Measurements from ENCODE around the gene EAF1.
"Not testable (repeated sequence)": the region's sequence is repeated elsewhere in the genome, so short reads cannot be mapped to it uniquely, and the experiment has no call there.

Gene EAF1

GRCh38 chr3:15451216-15452113, 24.1 kb downstream of the EAF1 start:
- H3K4me1 Mint-ChIP-seq = no peaks in the 10 kb centered on the region
- H3K9me3 Mint-ChIP-seq = no peaks in the 10 kb centered on the region
- H3K27ac Mint-ChIP-seq = no peak overlapping the region
- DNase-seq = no peak
- H3K27me3 Mint-ChIP-seq = no peaks in the 10 kb centered on the region
- peaks cover 10 to 29% of the 10 kb centered on the region in 2 donors for H3K36me3 Mint-ChIP-seq
- no peak overlapping the region for H3K4me3 Mint-ChIP-seq
- ATAC-seq (replicated peaks) = no peak

GRCh38 chr3:15452156-15452555, 24.8 kb downstream of the EAF1 start:
- peaks cover 11 to 26% of the 10 kb centered on the region in 2 donors for H3K36me3 Mint-ChIP-seq
- H3K9me3 Mint-ChIP-seq = no peaks in the 10 kb centered on the region
- no peak overlapping the region for H3K27ac Mint-ChIP-seq
- DNase-seq = no peak
- H3K4me3 Mint-ChIP-seq = no peak overlapping the region
- no peaks in the 10 kb centered on the region for H3K4me1 Mint-ChIP-seq
- no peak for ATAC-seq (replicated peaks)
- no peaks in the 10 kb centered on the region for H3K27me3 Mint-ChIP-seq

GRCh38 chr3:15452961-15453360, 25.6 kb downstream of the EAF1 start:
- no peak overlapping the region for H3K27ac Mint-ChIP-seq
- ATAC-seq (replicated peaks) = no peak
- no peak for DNase-seq
- peaks cover 12 to 26% of the 10 kb centered on the region in 2 donors for H3K36me3 Mint-ChIP-seq
- no peak overlapping the region for H3K4me3 Mint-ChIP-seq
- H3K4me1 Mint-ChIP-seq = no peaks in the 10 kb centered on the region
- no peaks in the 10 kb centered on the region for H3K27me3 Mint-ChIP-seq
- no peaks in the 10 kb centered on the region for H3K9me3 Mint-ChIP-seq

- Mint-ChIP-seq H3K4me1 (no peaks in the 10 kb centered on the region), H3K9me3 (no peaks in the 10 kb centered on the region), H3K27me3 (no peaks in the 10 kb centered on the region), H3K27ac (no peak overlapping the region), H3K36me3 (peaks cover 16 to 30% of the 10 kb centered on the region in 2 donors), H3K4me3 (no peak overlapping the region)
- DNase-seq (no peak), ATAC-seq (replicated peaks) (no peak)
Observed at GRCh38 chr3:15453501-15453900, 26.1 kb downstream of the EAF1 start.

- Mint-ChIP-seq H3K9me3 (no peaks in the 10 kb centered on the region), H3K4me1 (no peaks in the 10 kb centered on the region), H3K36me3 (peaks cover 16 to 27% of the 10 kb centered on the region in 2 donors), H3K4me3 (no peak overlapping the region), H3K27me3 (no peaks in the 10 kb centered on the region), H3K27ac (no peak overlapping the region)
- DNase-seq (no peak), ATAC-seq (replicated peaks) (peak in 1 of 2 donors; percentile 43)
Observed at GRCh38 chr3:15453991-15454625, 26.7 kb downstream of the EAF1 start.

- peaks cover 16 to 21% of the 10 kb centered on the region in 2 donors for H3K36me3 Mint-ChIP-seq
- no peak overlapping the region for H3K27ac Mint-ChIP-seq
- H3K4me3 Mint-ChIP-seq = no peak overlapping the region
- no peak for DNase-seq
- ATAC-seq (replicated peaks) = no peak
- no peaks in the 10 kb centered on the region for H3K27me3 Mint-ChIP-seq
- no peaks in the 10 kb centered on the region for H3K4me1 Mint-ChIP-seq
- H3K9me3 Mint-ChIP-seq = no peaks in the 10 kb centered on the region
Observed at GRCh38 chr3:15454965-15455364, 27.6 kb downstream of the EAF1 start.

GRCh38 chr3:15455756-15456155, 28.4 kb downstream of the EAF1 start:
- DNase-seq (no peak), ATAC-seq (replicated peaks) (no peak)
- Mint-ChIP-seq H3K4me1 (no peaks in the 10 kb centered on the region), H3K36me3 (peaks cover 13 to 15% of the 10 kb centered on the region in 2 donors), H3K4me3 (no peak overlapping the region), H3K27me3 (no peaks in the 10 kb centered on the region), H3K27ac (no peak overlapping the region), H3K9me3 (no peaks in the 10 kb centered on the region)

- no peaks in the 10 kb centered on the region for H3K27me3 Mint-ChIP-seq
- H3K4me3 Mint-ChIP-seq = no peak overlapping the region
- peaks cover 0 to 2% of the 10 kb centered on the region in 2 donors for H3K4me1 Mint-ChIP-seq
- H3K9me3 Mint-ChIP-seq = no peaks in the 10 kb centered on the region
- no peak for ATAC-seq (replicated peaks)
- H3K27ac Mint-ChIP-seq = no peak overlapping the region
- DNase-seq = no peak
- peaks cover 8 to 10% of the 10 kb centered on the region in 2 donors for H3K36me3 Mint-ChIP-seq
Observed at GRCh38 chr3:15456321-15456720, 28.9 kb downstream of the EAF1 start.

GRCh38 chr3:15456915-15457314, 29.5 kb downstream of the EAF1 start:
- not testable (repeated sequence) for ATAC-seq (replicated peaks); H3K36me3 Mint-ChIP-seq; H3K27ac Mint-ChIP-seq; H3K4me1 Mint-ChIP-seq; H3K9me3 Mint-ChIP-seq; H3K27me3 Mint-ChIP-seq; DNase-seq; H3K4me3 Mint-ChIP-seq

- no peak overlapping the region for H3K4me3 Mint-ChIP-seq
Observed at GRCh38 chr3:15458212-15458780, 30.9 kb downstream of the EAF1 start.

GRCh38 chr3:15460891-15461531, 33.6 kb downstream of the EAF1 start:
- H3K36me3 Mint-ChIP-seq = peaks cover 14 to 27% of the 10 kb centered on the region in 2 donors

More at GRCh38 chr3:15458212-15458780, 30.9 kb downstream of the EAF1 start:
- DNase-seq (no peak), ATAC-seq (replicated peaks) (no peak)
- Mint-ChIP-seq H3K9me3 (no peaks in the 10 kb centered on the region), H3K36me3 (peaks cover 13 to 14% of the 10 kb centered on the region in 2 donors), H3K27ac (no peak overlapping the region), H3K4me1 (peaks cover 0 to 13% of the 10 kb centered on the region in 2 donors), H3K27me3 (peaks cover 0 to 7% of the 10 kb centered on the region in 2 donors)

GRCh38 chr3:15462451-15462850, 35.1 kb downstream of the EAF1 start:
- peak overlapping the region; percentile 3 for H3K27ac Mint-ChIP-seq
- ATAC-seq (replicated peaks) (no peak), DNase-seq (no peak)
- H3K27me3 Mint-ChIP-seq = peaks cover 0 to 7% of the 10 kb centered on the region in 2 donors
- peaks cover 13 to 29% of the 10 kb centered on the region in 2 donors for H3K36me3 Mint-ChIP-seq
- no peaks in the 10 kb centered on the region for H3K9me3 Mint-ChIP-seq
- no peak overlapping the region for H3K4me3 Mint-ChIP-seq
- H3K4me1 Mint-ChIP-seq = peaks cover 0 to 13% of the 10 kb centered on the region in 2 donors

More at GRCh38 chr3:15460891-15461531, 33.6 kb downstream of the EAF1 start:
- H3K9me3 Mint-ChIP-seq = no peaks in the 10 kb centered on the region
- H3K27ac Mint-ChIP-seq = no peak overlapping the region
- DNase-seq (no peak), ATAC-seq (replicated peaks) (no peak)
- H3K4me3 Mint-ChIP-seq = no peak overlapping the region
- peaks cover 0 to 7% of the 10 kb centered on the region in 2 donors for H3K27me3 Mint-ChIP-seq
- H3K4me1 Mint-ChIP-seq = peaks cover 0 to 13% of the 10 kb centered on the region in 2 donors

- Mint-ChIP-seq H3K4me3 (no peak overlapping the region), H3K27me3 (peaks cover 0 to 7% of the 10 kb centered on the region in 2 donors), H3K9me3 (no peaks in the 10 kb centered on the region), H3K27ac (no peak overlapping the region), H3K36me3 (peaks cover 9 to 24% of the 10 kb centered on the region in 2 donors), H3K4me1 (peaks cover 0 to 13% of the 10 kb centered on the region in 2 donors)
- no peak for DNase-seq
- no peak for ATAC-seq (replicated peaks)
Observed at GRCh38 chr3:15465876-15466585, 38.6 kb downstream of the EAF1 start.

All from stimulated activated naive B cell treated with anti-CD40 and anti-IgM and Interleukin-4, amounts not matched to agents 10 μg/mL and 1 μg/mL and 100 μg/mL, for 72 hours (primary cell).